SK-N-SH (cell line): ENCODE measurements around the gene CAPN3. TPM values are rescaled to one million over a fixed set of nuclear protein-coding genes. Genes with fewer than 3 reads are reported as not detected.

Experiments used
- CTCF ChIA-PET: fragments of 300-600, 350-600 bp; formaldehyde crosslinking; extraction: SDS; loops from one replicate; lab custom pipeline; 2021; lab: Yijun Ruan, JAX
- POLR2A ChIA-PET: fragments of 350-600 bp; sonication (Branson Sonifier 250); formaldehyde crosslinking; extraction: SDS; loops from one replicate; lab custom pipeline; 2020; ENCODE audit warnings: antibody characterized with exemption, inconsistent platforms; lab: Yijun Ruan, JAX
- DNase-seq: peaks from one replicate; pipeline ENCODE4 v3.0.0; 2012
- H2AFZ ChIP-seq: fragments of 200-600 bp; sonication (generic); 2 replicates; pipeline ENCODE4 v1.8.1; 2016; ENCODE audit warnings: antibody characterized with exemption, mild to moderate bottlenecking, low read depth
- H3F3A ChIP-seq: fragments of 200-600 bp; sonication (generic); replicated peaks from 2 replicates; pipeline ENCODE3; 2016; ENCODE audit warnings: antibody characterized with exemption, mild to moderate bottlenecking; ENCODE audit not compliant: insufficient read depth
- H3K27ac ChIP-seq, 2 experiments: fragments of 200-500 bp in 1 of 2; fragments of 200-600 bp in 1 of 2; sonication (Bioruptor generic) in 1 of 2; sonication (generic), shearing (Covaris generic) in 1 of 2; 2 replicates each; pipeline versions ENCODE4 v1.5.1 to v1.6.1; 2014 to 2016; ENCODE audit warnings: low read depth in 2 of 2, inconsistent platforms in 1 of 2, low read length in 1 of 2, mild to moderate bottlenecking in 1 of 2, mixed read lengths in 1 of 2
- H3K27me3 ChIP-seq: fragments of 200-600 bp; sonication (generic), shearing (Covaris generic); 2 replicates; pipeline ENCODE4 v1.6.1; 2016; ENCODE audit warnings: mixed run types; ENCODE audit not compliant: insufficient read depth
- H3K36me3 ChIP-seq, 2 experiments: fragments of 200-500 bp in 1 of 2; fragments of 200-600 bp in 1 of 2; sonication (Bioruptor generic) in 1 of 2; sonication (generic) in 1 of 2; replicated peaks in 1 of 2; 2 replicates each; pipeline versions ENCODE3 to v1.5.1; 2014 to 2016; ENCODE audit warnings: low read length in 1 of 2, mild to moderate bottlenecking in 1 of 2; ENCODE audit not compliant: insufficient read depth in 2 of 2, control insufficient read depth in 1 of 2
- H3K4me1 ChIP-seq, 2 experiments: fragments of 200-500 bp in 1 of 2; fragments of 200-600 bp in 1 of 2; sonication (Bioruptor generic) in 1 of 2; sonication (generic), shearing (Covaris generic) in 1 of 2; 2 replicates each; pipeline versions ENCODE4 v1.5.1 to v1.6.1; 2014 to 2016; ENCODE audit warnings: low read depth in 1 of 2, low read length in 1 of 2, mixed run types in 1 of 2; ENCODE audit not compliant: insufficient read depth in 2 of 2, control insufficient read depth in 1 of 2
- H3K4me2 ChIP-seq: fragments of 200-600 bp; sonication (generic), shearing (Covaris generic); 2 replicates; pipeline ENCODE4 v1.6.1; 2017; ENCODE audit warnings: mixed run types
- H3K4me3 ChIP-seq, 2 experiments: fragments of 200-500 bp in 1 of 2; fragments of 200-600 bp in 1 of 2; sonication (Bioruptor generic) in 1 of 2; sonication (generic), shearing (Covaris generic) in 1 of 2; 2 replicates each; pipeline versions ENCODE4 v1.5.1 to v1.8.1; 2014 to 2016; ENCODE audit warnings: low read depth in 2 of 2, inconsistent platforms in 1 of 2, low read length in 1 of 2, mild to moderate bottlenecking in 1 of 2, mixed read lengths in 1 of 2, moderate library complexity in 1 of 2
- H3K79me2 ChIP-seq: fragments of 200-600 bp; sonication (generic); 2 replicates; pipeline ENCODE4 v1.8.1; 2017; ENCODE audit warnings: mild to moderate bottlenecking; ENCODE audit not compliant: insufficient read depth
- H3K9ac ChIP-seq: fragments of 200-600 bp; sonication (generic); 2 replicates; pipeline ENCODE4 v1.6.1; 2017; ENCODE audit warnings: mixed run types
- H3K9me2 ChIP-seq: fragments of 200-600 bp; sonication (generic); 2 replicates; pipeline ENCODE4 v1.6.1; 2017; ENCODE audit warnings: mixed run types
- H3K9me3 ChIP-seq: fragments of 200-600 bp; sonication (generic); 2 replicates; pipeline ENCODE4 v1.6.1; 2017; ENCODE audit warnings: mixed run types, mild to moderate bottlenecking, moderate library complexity
- H4K20me1 ChIP-seq: fragments of 200-600 bp; sonication (generic); 2 replicates; pipeline ENCODE4 v1.6.1; 2017; ENCODE audit warnings: mild to moderate bottlenecking, mixed run types; ENCODE audit not compliant: insufficient read depth
- FOSL2 ChIP-seq: IDR thresholded peaks from 2 replicates; pipeline ENCODE4 v1.4.0; 2012; ENCODE audit warnings: low read depth, mild to moderate bottlenecking, moderate library complexity, borderline replicate concordance
- FOXJ3 ChIP-seq: sonication (generic); formaldehyde crosslinking; IDR thresholded peaks from 2 replicates; pipeline ENCODE4 v1.5.1; 2020; ENCODE audit warnings: mild to moderate bottlenecking, missing genetic modification reagents
- GATA2 ChIP-seq: sonication (generic); formaldehyde crosslinking; IDR thresholded peaks from 2 replicates; pipeline ENCODE4 v1.5.0; 2020; ENCODE audit warnings: mild to moderate bottlenecking, missing genetic modification reagents
- IRF3 ChIP-seq: fragments of 150-350 bp; IDR thresholded peaks from 2 replicates; pipeline ENCODE4 v1.6.1; 2016; ENCODE audit warnings: mild to moderate bottlenecking, low read depth, low read length
- MEF2A ChIP-seq: IDR thresholded peaks from 2 replicates; pipeline ENCODE4 v1.4.0; 2012; ENCODE audit warnings: low read depth, borderline replicate concordance
- NRF1 ChIP-seq: IDR thresholded peaks from 2 replicates; pipeline ENCODE4 v1.6.1; 2012; ENCODE audit warnings: low read depth, mild to moderate bottlenecking, low read length
- RCOR1 ChIP-seq: fragments of 150-350 bp; IDR thresholded peaks from 2 replicates; pipeline ENCODE4 v1.6.1; 2017; ENCODE audit warnings: antibody characterized with exemption, low read length
- REST ChIP-seq: IDR thresholded peaks from 2 replicates; pipeline ENCODE4 v1.6.1; 2012; ENCODE audit warnings: mild to moderate bottlenecking, low read depth, low read length, moderate library complexity
- RFX5 ChIP-seq: IDR thresholded peaks from 2 replicates; pipeline ENCODE4 v1.6.1; 2012; ENCODE audit warnings: mild to moderate bottlenecking, improper control_type of control experiment, low read length
- RXRA ChIP-seq: IDR thresholded peaks from 2 replicates; pipeline ENCODE4 v1.4.0; 2012; ENCODE audit warnings: low read depth, mild to moderate bottlenecking, borderline replicate concordance
- SIN3A ChIP-seq: IDR thresholded peaks from 2 replicates; pipeline ENCODE4 v1.6.1; 2012; ENCODE audit warnings: low read depth, mild to moderate bottlenecking, low read length, moderate library complexity, borderline replicate concordance
- WGBS: methylation state at CpG from one replicate; pipeline ENCODE4 v1.1.6; 2017; ENCODE audit warnings: low lambda C conversion rate; 5-methylcytosine and 5-hydroxymethylcytosine counted together
- polyA plus RNA-seq, 3 experiments: library from polyadenylated mRNA; depleted of rRNA; stranded (reverse); fragments of >200 nt; gene quantifications; 2 replicates each; pipeline ENCODE4 v1.2.3, GENCODE V29; 2012
- TF ChIP-seq, protein P1 (sequence below): IDR thresholded peaks from 2 replicates; pipeline ENCODE4 v1.4.0; 2012; ENCODE audit warnings: low read depth, borderline replicate concordance
- TF ChIP-seq, protein P2 (sequence below): fragments of 200-600 bp; sonication (generic); IDR thresholded peaks from 2 replicates; pipeline ENCODE4 v1.6.1; 2017; ENCODE audit warnings: antibody characterized with exemption, mild to moderate bottlenecking, moderate library complexity

Gene CAPN3
- polyA plus RNA-seq, 1 of the 3 experiments (the other 2 are of a cell fraction): 1.8 TPM

DNA sequence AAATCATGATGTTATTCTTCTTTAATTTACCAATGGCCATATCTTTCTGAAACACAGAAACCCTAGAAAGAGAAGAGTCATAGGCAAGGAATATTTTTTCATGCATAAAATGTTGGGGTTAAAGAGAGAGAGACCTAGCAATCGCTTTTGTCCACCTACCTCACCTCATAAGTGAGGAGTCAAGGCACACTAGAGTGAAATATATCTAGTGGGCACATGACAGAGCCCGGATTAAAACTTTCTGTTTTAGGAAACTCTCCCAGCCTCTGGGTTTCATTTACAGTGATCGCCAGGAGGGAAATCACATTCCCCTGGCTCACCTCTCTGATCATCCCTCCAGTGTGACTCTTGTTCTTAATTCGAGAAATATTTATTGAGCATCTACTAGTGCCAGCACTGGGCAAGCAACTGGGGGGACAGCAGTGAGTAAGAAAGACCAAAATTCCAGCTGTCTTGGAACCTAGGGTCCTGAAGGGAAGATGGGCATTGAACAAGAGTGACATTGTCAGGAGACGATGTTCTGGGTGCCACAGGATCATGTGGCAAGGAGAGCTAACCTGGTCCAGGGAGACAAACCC, 1.3 kb downstream of the CAPN3 start:
- no peak for DNase-seq
- H3K4me3 ChIP-seq: no peak overlapping the region
- no peak overlapping the region for H3K4me2 ChIP-seq
- no peaks in the 10 kb centered on the region for H4K20me1 ChIP-seq
- POLR2A ChIA-PET: no interaction called here
- H3K9me2 ChIP-seq: no peaks in the 10 kb centered on the region
- no peak overlapping the region for H3K27ac ChIP-seq
- TF ChIP-seq REST (no peak), RXRA (no peak), MEF2A (no peak), IRF3 (no peak), FOXJ3 (no peak), SIN3A (no peak)
- TF ChIP-seq, all 33 proteins: peak for 0
- 87% methylated on average over 5 of the region's 5 CpGs for whole genome bisulfite sequencing
- Histone ChIP-seq H3K9me3 (no peaks in the 10 kb centered on the region), H3K79me2 (no peaks in the 10 kb centered on the region), H3K9ac (no peak overlapping the region), H3K27me3 (no peaks in the 10 kb centered on the region), H2AFZ (no peak overlapping the region), H3K4me1 (no peaks in the 10 kb centered on the region), H3K36me3 (no peaks in the 10 kb centered on the region), H3F3A (no peaks in the 10 kb centered on the region)
- CTCF ChIA-PET: interaction anchor here (1.5 kb wide), 1 partner anchor 17 kb away, joined by 4 read pairs; no protein-coding TSS in a partner anchor

GRCh38 chr15:42363487-42363886, 4.2 kb downstream of the CAPN3 start:
- TF ChIP-seq REST (no peak), MEF2A (no peak), RFX5 (no peak), GATA2 (CRISPR knock-in tag) (no peak), RCOR1 (no peak), FOSL2 (no peak), NRF1 (no peak)
- TF ChIP-seq, protein P1, sequence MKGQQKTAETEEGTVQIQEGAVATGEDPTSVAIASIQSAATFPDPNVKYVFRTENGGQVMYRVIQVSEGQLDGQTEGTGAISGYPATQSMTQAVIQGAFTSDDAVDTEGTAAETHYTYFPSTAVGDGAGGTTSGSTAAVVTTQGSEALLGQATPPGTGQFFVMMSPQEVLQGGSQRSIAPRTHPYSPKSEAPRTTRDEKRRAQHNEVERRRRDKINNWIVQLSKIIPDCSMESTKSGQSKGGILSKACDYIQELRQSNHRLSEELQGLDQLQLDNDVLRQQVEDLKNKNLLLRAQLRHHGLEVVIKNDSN: no peak
- TF ChIP-seq, protein P2, sequence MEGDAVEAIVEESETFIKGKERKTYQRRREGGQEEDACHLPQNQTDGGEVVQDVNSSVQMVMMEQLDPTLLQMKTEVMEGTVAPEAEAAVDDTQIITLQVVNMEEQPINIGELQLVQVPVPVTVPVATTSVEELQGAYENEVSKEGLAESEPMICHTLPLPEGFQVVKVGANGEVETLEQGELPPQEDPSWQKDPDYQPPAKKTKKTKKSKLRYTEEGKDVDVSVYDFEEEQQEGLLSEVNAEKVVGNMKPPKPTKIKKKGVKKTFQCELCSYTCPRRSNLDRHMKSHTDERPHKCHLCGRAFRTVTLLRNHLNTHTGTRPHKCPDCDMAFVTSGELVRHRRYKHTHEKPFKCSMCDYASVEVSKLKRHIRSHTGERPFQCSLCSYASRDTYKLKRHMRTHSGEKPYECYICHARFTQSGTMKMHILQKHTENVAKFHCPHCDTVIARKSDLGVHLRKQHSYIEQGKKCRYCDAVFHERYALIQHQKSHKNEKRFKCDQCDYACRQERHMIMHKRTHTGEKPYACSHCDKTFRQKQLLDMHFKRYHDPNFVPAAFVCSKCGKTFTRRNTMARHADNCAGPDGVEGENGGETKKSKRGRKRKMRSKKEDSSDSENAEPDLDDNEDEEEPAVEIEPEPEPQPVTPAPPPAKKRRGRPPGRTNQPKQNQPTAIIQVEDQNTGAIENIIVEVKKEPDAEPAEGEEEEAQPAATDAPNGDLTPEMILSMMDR: no peak
- CTCF ChIA-PET: no interaction called here
- H3K9me2 ChIP-seq: no peaks in the 10 kb centered on the region
- H2AFZ ChIP-seq: no peak overlapping the region
- DNase-seq: no peak
- no peaks in the 10 kb centered on the region for H3K36me3 ChIP-seq
- H3K4me1 ChIP-seq: no peaks in the 10 kb centered on the region
- no peak overlapping the region for H3K4me2 ChIP-seq
- no peaks in the 10 kb centered on the region for H4K20me1 ChIP-seq
- H3K79me2 ChIP-seq: no peaks in the 10 kb centered on the region
- no peak overlapping the region for H3K9ac ChIP-seq
- WGBS: 97% methylated on average over 3 of the region's 3 CpGs
- no peak overlapping the region for H3K4me3 ChIP-seq
- H3F3A ChIP-seq: no peaks in the 10 kb centered on the region
- H3K27me3 ChIP-seq: no peaks in the 10 kb centered on the region
- H3K9me3 ChIP-seq: no peaks in the 10 kb centered on the region
- no peak overlapping the region for H3K27ac ChIP-seq
- POLR2A ChIA-PET: no interaction called here
